Measurements from ENCODE around the gene TCEA2. TPM values are rescaled to one million over a fixed set of nuclear protein-coding genes. Genes with fewer than 3 reads are reported as not detected.
A peak's percentile ranks its signal among the peaks of the same experiment; 100 is the strongest.

The TCEA2 gene
- total and polyA plus RNA-seq, 2 of the 13 experiments (the other 11 are each of a cell fraction or from before 2014, with no cell fraction given) = 28.1 to 33.7 TPM

DNA sequence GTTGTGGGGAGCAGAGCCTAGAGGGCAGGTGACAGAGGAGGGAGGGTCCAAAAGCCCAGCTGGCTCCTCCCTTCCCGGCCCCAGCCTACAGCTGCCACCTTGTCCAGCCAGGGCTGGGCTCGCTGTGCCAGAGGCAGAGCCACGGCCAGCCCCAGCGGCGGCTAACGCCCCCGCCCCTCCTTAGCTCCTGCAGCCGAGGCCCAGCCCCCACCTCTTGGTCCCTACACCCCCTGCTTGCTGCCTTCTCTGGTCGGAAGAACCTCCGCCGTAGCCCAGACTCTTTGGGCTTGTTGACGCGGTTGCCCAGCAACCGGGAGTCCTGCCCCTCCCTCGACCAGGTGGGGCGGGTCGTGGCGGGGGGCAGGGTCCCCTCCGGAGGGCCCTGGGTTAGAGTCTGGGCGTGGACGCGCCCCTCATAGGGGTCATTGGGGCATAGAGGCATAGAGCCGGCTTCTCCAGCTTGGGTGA lies 21.7 kb downstream of the TCEA2 start (continued):
- no peak for TF ChIP-seq ZNF263 (CRISPR knock-in tag; IDR thresholded peaks at IDR 0.05)
- TF ChIP-seq, protein P1, sequence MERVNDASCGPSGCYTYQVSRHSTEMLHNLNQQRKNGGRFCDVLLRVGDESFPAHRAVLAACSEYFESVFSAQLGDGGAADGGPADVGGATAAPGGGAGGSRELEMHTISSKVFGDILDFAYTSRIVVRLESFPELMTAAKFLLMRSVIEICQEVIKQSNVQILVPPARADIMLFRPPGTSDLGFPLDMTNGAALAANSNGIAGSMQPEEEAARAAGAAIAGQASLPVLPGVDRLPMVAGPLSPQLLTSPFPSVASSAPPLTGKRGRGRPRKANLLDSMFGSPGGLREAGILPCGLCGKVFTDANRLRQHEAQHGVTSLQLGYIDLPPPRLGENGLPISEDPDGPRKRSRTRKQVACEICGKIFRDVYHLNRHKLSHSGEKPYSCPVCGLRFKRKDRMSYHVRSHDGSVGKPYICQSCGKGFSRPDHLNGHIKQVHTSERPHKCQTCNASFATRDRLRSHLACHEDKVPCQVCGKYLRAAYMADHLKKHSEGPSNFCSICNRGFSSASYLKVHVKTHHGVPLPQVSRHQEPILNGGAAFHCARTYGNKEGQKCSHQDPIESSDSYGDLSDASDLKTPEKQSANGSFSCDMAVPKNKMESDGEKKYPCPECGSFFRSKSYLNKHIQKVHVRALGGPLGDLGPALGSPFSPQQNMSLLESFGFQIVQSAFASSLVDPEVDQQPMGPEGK (CRISPR knock-in tag; IDR thresholded peaks at IDR 0.05) = peak; percentile 5; the same call in 1 of the 2 replicates
- no peak for TF ChIP-seq BRD4 (CRISPR knock-in tag; IDR thresholded peaks at IDR 0.05)
- no peak for TF ChIP-seq GATAD2A (CRISPR knock-in tag; IDR thresholded peaks at IDR 0.05)
- TF ChIP-seq ZNF883 (CRISPR knock-in tag; IDR thresholded peaks at IDR 0.05; ENCODE audit: not compliant biosample characterization) = peak; percentile 21
- no peak for TF ChIP-seq TAF1 (CRISPR knock-in tag; IDR thresholded peaks at IDR 0.05)
- no peak for TF ChIP-seq ZNF326 (CRISPR knock-in tag; IDR thresholded peaks at IDR 0.05; ENCODE audit: borderline replicate concordance)
- peak; percentile 32 for TF ChIP-seq XRCC5 (optimal IDR thresholded peaks at IDR 0.05; ENCODE audit: low read length)
- no peak for TF ChIP-seq MAFG (CRISPR knock-in tag; IDR thresholded peaks at IDR 0.05)
- TF ChIP-seq NR2F1 (CRISPR knock-in tag; IDR thresholded peaks at IDR 0.05) = no peak
- peak; percentile 51 for TF ChIP-seq SRSF1 (optimal IDR thresholded peaks at IDR 0.05; ENCODE audit: low read depth, low read length)
- TF ChIP-seq TEAD3 (CRISPR knock-in tag; optimal IDR thresholded peaks at IDR 0.05; ENCODE audit: borderline replicate concordance) = no peak
- TF ChIP-seq ZNF781 (CRISPR knock-in tag; IDR thresholded peaks at IDR 0.05; ENCODE audit: borderline replicate concordance, not compliant biosample characterization) = no peak

DNA sequence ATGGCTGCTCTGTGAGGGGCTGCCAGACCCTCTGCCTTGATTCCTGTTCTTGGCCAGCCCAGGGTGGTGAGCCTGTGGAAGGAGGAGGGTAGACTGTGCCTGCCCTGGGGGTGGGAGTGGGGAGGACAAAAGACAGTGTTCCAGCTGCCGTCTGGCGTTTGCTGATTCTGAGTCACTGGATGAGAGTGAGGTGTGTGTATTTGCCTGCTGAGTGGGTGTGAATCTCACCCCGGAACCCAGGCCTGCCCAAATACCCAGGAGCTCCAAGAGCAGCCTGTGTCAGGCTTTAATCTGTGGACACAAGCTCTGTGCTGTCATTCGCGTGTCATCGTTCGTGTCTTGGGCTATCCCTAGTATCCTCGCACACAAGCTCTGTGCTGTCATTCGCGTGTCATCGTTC lies 23.8 kb downstream of the TCEA2 start:
- H3K27me3 ChIP-seq (ENCODE audit: control insufficient read depth in 1 of 2, insufficient read depth in 2 of 2, low read length in 2 of 2) = peaks cover 29 to 68% of the 10 kb centered on the region in 2 experiments
- no peak overlapping the region for H3K4me2 ChIP-seq (ENCODE audit: low read depth, low read length)
- H3K27ac ChIP-seq (ENCODE audit: extremely low read length, insufficient read depth, low read length) = no peak overlapping the region
- FAIRE-seq = no peak
- DNase-seq (ENCODE audit: low spot score) = no peak
- no peak overlapping the region for H3K9ac ChIP-seq (ENCODE audit: insufficient read depth, low read depth, low read length)
- BruUV-seq (replicated peaks) = no TSS peak
- intact Hi-C loops (cut with micrococcal nuclease; ENCODE audit: unreplicated experiment) = no loop called here
- WGBS (ENCODE audit: low lambda C conversion rate) = 60% methylated on average over 11 of the region's 11 CpGs
- H4K20me1 ChIP-seq (ENCODE audit: insufficient read depth, low read length) = peaks cover 7% of the 10 kb centered on the region; the same call in 1 of the 2 replicates
- H3K36me3 ChIP-seq (replicated peaks in 1 of 2; ENCODE audit: control insufficient read depth in 1 of 2, insufficient read depth in 2 of 2, low read length in 2 of 2) = no peaks in the 10 kb centered on the region
- TF ChIP-seq ZNF563 (CRISPR knock-in tag; IDR thresholded peaks at IDR 0.05) (no peak), MAFG (CRISPR knock-in tag; IDR thresholded peaks at IDR 0.05) (no peak), ZNF124 (CRISPR knock-in tag; IDR thresholded peaks at IDR 0.05) (no peak), POGZ (CRISPR knock-in tag; IDR thresholded peaks at IDR 0.05) (no peak)
- TF ChIP-seq, protein P2, sequence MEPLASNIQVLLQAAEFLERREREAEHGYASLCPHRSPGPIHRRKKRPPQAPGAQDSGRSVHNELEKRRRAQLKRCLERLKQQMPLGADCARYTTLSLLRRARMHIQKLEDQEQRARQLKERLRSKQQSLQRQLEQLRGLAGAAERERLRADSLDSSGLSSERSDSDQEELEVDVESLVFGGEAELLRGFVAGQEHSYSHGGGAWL (CRISPR knock-in tag; IDR thresholded peaks at IDR 0.05) = no peak
- TF ChIP-seq, protein P3, sequence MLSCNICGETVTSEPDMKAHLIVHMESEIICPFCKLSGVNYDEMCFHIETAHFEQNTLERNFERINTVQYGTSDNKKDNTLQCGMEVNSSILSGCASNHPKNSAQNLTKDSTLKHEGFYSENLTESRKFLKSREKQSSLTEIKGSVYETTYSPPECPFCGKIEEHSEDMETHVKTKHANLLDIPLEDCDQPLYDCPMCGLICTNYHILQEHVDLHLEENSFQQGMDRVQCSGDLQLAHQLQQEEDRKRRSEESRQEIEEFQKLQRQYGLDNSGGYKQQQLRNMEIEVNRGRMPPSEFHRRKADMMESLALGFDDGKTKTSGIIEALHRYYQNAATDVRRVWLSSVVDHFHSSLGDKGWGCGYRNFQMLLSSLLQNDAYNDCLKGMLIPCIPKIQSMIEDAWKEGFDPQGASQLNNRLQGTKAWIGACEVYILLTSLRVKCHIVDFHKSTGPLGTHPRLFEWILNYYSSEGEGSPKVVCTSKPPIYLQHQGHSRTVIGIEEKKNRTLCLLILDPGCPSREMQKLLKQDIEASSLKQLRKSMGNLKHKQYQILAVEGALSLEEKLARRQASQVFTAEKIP (CRISPR knock-in tag; IDR thresholded peaks at IDR 0.05; ENCODE audit: borderline replicate concordance) = no peak
- peaks cover 28% of the 10 kb centered on the region for H3K4me1 ChIP-seq (ENCODE audit: insufficient read depth, low read length)
- H3K4me3 ChIP-seq (replicated peaks in 1 of 3; ENCODE audit: insufficient read depth in 1 of 3, low read depth in 2 of 3, low read length in 3 of 3) = no peak overlapping the region
- no peak overlapping the region for H2AFZ ChIP-seq (ENCODE audit: low read length)
- no peaks in the 10 kb centered on the region for H3K79me2 ChIP-seq (ENCODE audit: insufficient read depth, low read length)
- ChIA-PET CTCF (ENCODE audit: low intra/inter-chr PET ratio, low total read pairs) (no interaction called here), POLR2A (no interaction called here)
- ATAC-seq = no peak
- H3K9me3 ChIP-seq (ENCODE audit: low read length) = no peaks in the 10 kb centered on the region
- in situ Hi-C loops (cut with HindIII; ENCODE audit: extremely low pct_ligation_motif_present, low pct_unique_long_range_greater_than_20kb) = no loop called here
